Urothelium cell line (cell line): ENCODE results near the gene TPD52L2.

ENCODE experiments used
- DNase-seq: peaks from one replicate; pipeline ENCODE4 v3.0.0; 2011; ENCODE audit warnings: low spot score, mixed read lengths
- FAIRE-seq: peaks from 2 replicates; lab custom pipeline; 2011; peaks lifted over from hg19 to GRCh38; lab: Jason Lieb, UNC

TPD52L2 gene

GRCh38 chr20:63864978-63865640, at the start of gene TPD52L2:
TSS of gene TPD52L2 (plus strand) at chr20:63865270. CDS start at chr20:63865366, 96 bp downstream.
- DNase-seq (peak; percentile 98), FAIRE-seq (peak; percentile 13)

GRCh38 chr20:63815615-63816253, 49.3 kb upstream of the TPD52L2 start:
- no peak for FAIRE-seq
- DNase-seq: no peak

GRCh38 chr20:63819224-63819921, 45.7 kb upstream of the TPD52L2 start:
- FAIRE-seq: no peak
- DNase-seq: no peak

GRCh38 chr20:63821811-63822210, 43.3 kb upstream of the TPD52L2 start:
- DNase-seq (no peak), FAIRE-seq (no peak)

- DNase-seq: no peak
- no peak for FAIRE-seq
Measured at GRCh38 chr20:63822276-63822696, 42.8 kb upstream of the TPD52L2 start.

GRCh38 chr20:63823691-63824311, 41.3 kb upstream of the TPD52L2 start:
- DNase-seq (no peak), FAIRE-seq (no peak)

GRCh38 chr20:63825331-63826118, 39.5 kb upstream of the TPD52L2 start:
- DNase-seq (no peak), FAIRE-seq (no peak)

GRCh38 chr20:63826753-63827152, 38.3 kb upstream of the TPD52L2 start:
- no peak for FAIRE-seq
- DNase-seq: no peak

GRCh38 chr20:63828124-63828523, 36.9 kb upstream of the TPD52L2 start:
- DNase-seq: no peak
- no peak for FAIRE-seq

GRCh38 chr20:63828545-63828944, 36.5 kb upstream of the TPD52L2 start:
- FAIRE-seq (no peak), DNase-seq (no peak)

GRCh38 chr20:63828951-63829350, 36.1 kb upstream of the TPD52L2 start:
- FAIRE-seq (no peak), DNase-seq (no peak)

- no peak for FAIRE-seq
Measured at GRCh38 chr20:63829603-63829944, 35.5 kb upstream of the TPD52L2 start.

GRCh38 chr20:63829945-63830835, 34.9 kb upstream of the TPD52L2 start:
- no peak for DNase-seq
- FAIRE-seq: no peak

More at GRCh38 chr20:63829603-63829944, 35.5 kb upstream of the TPD52L2 start:
- no peak for DNase-seq

- FAIRE-seq: no peak
- DNase-seq: peak; percentile 96
Measured at GRCh38 chr20:63830841-63831588, 34.1 kb upstream of the TPD52L2 start, which contains the start of gene ZBTB46. TSS of gene ZBTB46 (minus strand) at chr20:63831264. CDS start at chr20:63790757, 40,507 bp downstream.

- DNase-seq (no peak), FAIRE-seq (no peak)
Measured at GRCh38 chr20:63831646-63831992, 33.5 kb upstream of the TPD52L2 start.

- FAIRE-seq: no peak
- DNase-seq: no peak
Measured at GRCh38 chr20:63831993-63832686, 32.9 kb upstream of the TPD52L2 start.

- FAIRE-seq (no peak), DNase-seq (no peak)
Measured at GRCh38 chr20:63833776-63834490, 31.1 kb upstream of the TPD52L2 start.

- FAIRE-seq (no peak), DNase-seq (no peak)
Measured at GRCh38 chr20:63834491-63834880, 30.6 kb upstream of the TPD52L2 start.
